Measurements from ENCODE around the gene ALG12. TPM values are rescaled to one million over a fixed set of nuclear protein-coding genes. Genes with fewer than 3 reads are reported as not detected.
A peak's percentile ranks its signal among the peaks of the same experiment; 100 is the strongest.

Gene ALG12
- total and polyA plus RNA-seq, 2 donors (not counting 1 experiment from before 2014, with no cell fraction given): 15.2 to 16.6 TPM

GRCh38 chr22:49924113-49924833 is 6.0 kb upstream of the ALG12 start:
- H3K36me3 ChIP-seq (replicated peaks in 1 of 2; ENCODE audit: control extremely low read depth in 1 of 2, control insufficient read depth in 1 of 2, extremely low read depth in 1 of 2, insufficient read depth in 2 of 2, low read length in 1 of 2): peaks cover 0 to 13% of the 10 kb centered on the region in 2 experiments
- H3K4me2 ChIP-seq (replicated peaks; ENCODE audit: low read depth, low read length, poor library complexity, severe bottlenecking): peak overlapping the region; percentile 80
- intact Hi-C loops (cut with micrococcal nuclease): no loop called here
- no peak overlapping the region for H3K4me3 ChIP-seq (ENCODE audit: control extremely low read depth in 1 of 5, extremely low read depth in 1 of 5, insufficient read depth in 1 of 5, low read depth in 2 of 5, low read length in 4 of 5)
- no peaks in the 10 kb centered on the region for H3K9me3 Mint-ChIP-seq (ENCODE audit: insufficient read depth)
- ChIA-PET CTCF (interaction anchor here (0.6 to 1.4 kb wide), 4 partner anchors 10 to 282 kb away, joined by 3 to 5 read pairs (median 4); no protein-coding TSS in a partner anchor), POLR2A (interaction anchor here (0.6 to 2.4 kb wide), 4 partner anchors 12 to 266 kb away, joined by 5 to 28 read pairs (median 11); no protein-coding TSS in a partner anchor)
- H4K20me1 ChIP-seq (ENCODE audit: control insufficient read depth, insufficient read depth, low read length, poor library complexity, severe bottlenecking): peaks cover 2% of the 10 kb centered on the region
- no peaks in the 10 kb centered on the region for H3K79me2 ChIP-seq (ENCODE audit: control insufficient read depth, insufficient read depth, low read length)
- no peak for TF ChIP-seq EZH2 (IDR thresholded peaks at IDR 0.05; ENCODE audit: borderline replicate concordance, insufficient read depth, low read depth, low read length, poor library complexity, severe bottlenecking)
- no peak for TF ChIP-seq CTCF (IDR thresholded peaks at IDR 0.05)
- H2AFZ ChIP-seq (ENCODE audit: insufficient read depth, low read depth, low read length, poor library complexity, severe bottlenecking): no peak overlapping the region
- H3K4me1 ChIP-seq (ENCODE audit: control insufficient read depth in 2 of 2, insufficient read depth in 2 of 2, low read length in 2 of 2): peaks cover 39 to 49% of the 10 kb centered on the region in 2 donors
- H3K27me3 ChIP-seq (replicated peaks in 1 of 4; ENCODE audit: control extremely low read depth in 1 of 4, control insufficient read depth in 3 of 4, insufficient read depth in 4 of 4, low read length in 3 of 4): no peaks in the 10 kb centered on the region
- H3K9me3 ChIP-seq (ENCODE audit: control extremely low read depth in 1 of 3, control insufficient read depth in 2 of 3, insufficient read depth in 1 of 3, low read length in 2 of 3): peaks cover 0 to 12% (median 0%) of the 10 kb centered on the region in 3 donors
- H3K27me3 Mint-ChIP-seq: no peaks in the 10 kb centered on the region
- no peak overlapping the region for H3K9ac ChIP-seq (ENCODE audit: low read length)
- H3K4me3 Mint-ChIP-seq: peak overlapping the region; percentile 64
- peak; percentile 33 for DNase-seq
- no peak for ATAC-seq (ENCODE audit: low read depth)
- 88% methylated on average over 31 of the region's 31 CpGs for WGBS (ENCODE audit: insufficient coverage)
- H3K27ac ChIP-seq (ENCODE audit: low read length in 2 of 2): peak overlapping the region; percentile 43 to 98
- peaks cover 53% of the 10 kb centered on the region for H3K4me1 Mint-ChIP-seq
- peak overlapping the region; percentile 98 for H3K27ac Mint-ChIP-seq

GRCh38 chr22:49923445-49923844 is 5.2 kb upstream of the ALG12 start:
- intact Hi-C loops (cut with micrococcal nuclease): no loop called here
- peaks cover 37 to 48% of the 10 kb centered on the region in 2 donors for H3K4me1 ChIP-seq (ENCODE audit: control insufficient read depth in 2 of 2, insufficient read depth in 2 of 2, low read length in 2 of 2)
- H3K27me3 Mint-ChIP-seq: no peaks in the 10 kb centered on the region
- CTCF ChIA-PET: interaction anchor here (0.6 to 1.0 kb wide), 2 partner anchors 156 to 283 kb away, joined by 4 read pairs; no protein-coding TSS in a partner anchor
- peaks cover 0 to 12% (median 0%) of the 10 kb centered on the region in 3 donors for H3K9me3 ChIP-seq (ENCODE audit: control extremely low read depth in 1 of 3, control insufficient read depth in 2 of 3, insufficient read depth in 1 of 3, low read length in 2 of 3)
- TF ChIP-seq EZH2 (IDR thresholded peaks at IDR 0.05; ENCODE audit: borderline replicate concordance, insufficient read depth, low read depth, low read length, poor library complexity, severe bottlenecking) (no peak), CTCF (IDR thresholded peaks at IDR 0.05) (peak; percentile 68)
- H3K9ac ChIP-seq (ENCODE audit: low read length): no peak overlapping the region
- peaks cover 7% of the 10 kb centered on the region for H4K20me1 ChIP-seq (ENCODE audit: control insufficient read depth, insufficient read depth, low read length, poor library complexity, severe bottlenecking)
- H3K79me2 ChIP-seq (ENCODE audit: control insufficient read depth, insufficient read depth, low read length): peaks cover 4% of the 10 kb centered on the region
- no peak overlapping the region for H3K4me3 ChIP-seq (ENCODE audit: control extremely low read depth in 1 of 5, extremely low read depth in 1 of 5, insufficient read depth in 1 of 5, low read depth in 2 of 5, low read length in 4 of 5)
- H3K27me3 ChIP-seq (replicated peaks in 1 of 4; ENCODE audit: control extremely low read depth in 1 of 4, control insufficient read depth in 3 of 4, insufficient read depth in 4 of 4, low read length in 3 of 4): no peaks in the 10 kb centered on the region
- no peaks in the 10 kb centered on the region for H3K9me3 Mint-ChIP-seq (ENCODE audit: insufficient read depth)
- WGBS (ENCODE audit: insufficient coverage): 27% methylated on average over 14 of the region's 16 CpGs
- H3K4me3 Mint-ChIP-seq: peak overlapping the region; percentile 64
- peaks cover 0 to 13% of the 10 kb centered on the region in 2 experiments for H3K36me3 ChIP-seq (replicated peaks in 1 of 2; ENCODE audit: control extremely low read depth in 1 of 2, control insufficient read depth in 1 of 2, extremely low read depth in 1 of 2, insufficient read depth in 2 of 2, low read length in 1 of 2)
- H3K4me2 ChIP-seq (replicated peaks; ENCODE audit: low read depth, low read length, poor library complexity, severe bottlenecking): peak overlapping the region; percentile 80
- no peak overlapping the region for H2AFZ ChIP-seq (ENCODE audit: insufficient read depth, low read depth, low read length, poor library complexity, severe bottlenecking)
- ATAC-seq (ENCODE audit: low read depth) (peak; percentile 12), DNase-seq (peak; percentile 85)
- peak overlapping the region; percentile 52 to 98 for H3K27ac ChIP-seq (ENCODE audit: low read length in 2 of 2)
- POLR2A ChIA-PET: no interaction called here
- H3K27ac Mint-ChIP-seq: peak overlapping the region; percentile 86
- H3K4me1 Mint-ChIP-seq: peaks cover 53% of the 10 kb centered on the region

Measured in B cell (primary cell).